Stimulated activated CD4-positive, alpha-beta T cell treated with anti-CD3 and anti-CD28 coated beads, Interleukin-15, amount 100 ng/mL, for 1 hour (primary cell): ENCODE data around the gene AKAP8.
A peak's percentile ranks its signal among the peaks of the same experiment; 100 is the strongest.
"Not testable (repeated sequence)": the region's sequence is repeated elsewhere in the genome, so short reads cannot be mapped to it uniquely, and the experiment has no call there.

Experiments
- DNase-seq, 2 donors: peaks; one replicate each; pipeline ENCODE4 v3.0.0-alpha.2; 2020; ENCODE audit warnings: low read depth in 1 of 2, low spot score in 1 of 2

AKAP8 gene

GRCh38 chr19:15404097-15404779, 24.7 kb upstream of the AKAP8 start:
- DNase-seq = no peak

GRCh38 chr19:15403151-15403531, 23.6 kb upstream of the AKAP8 start:
- DNase-seq = no peak

GRCh38 chr19:15402411-15403150, 23.0 kb upstream of the AKAP8 start:
- no peak for DNase-seq

- DNase-seq = no peak
Observed at GRCh38 chr19:15401397-15401710, 21.8 kb upstream of the AKAP8 start.

DNA sequence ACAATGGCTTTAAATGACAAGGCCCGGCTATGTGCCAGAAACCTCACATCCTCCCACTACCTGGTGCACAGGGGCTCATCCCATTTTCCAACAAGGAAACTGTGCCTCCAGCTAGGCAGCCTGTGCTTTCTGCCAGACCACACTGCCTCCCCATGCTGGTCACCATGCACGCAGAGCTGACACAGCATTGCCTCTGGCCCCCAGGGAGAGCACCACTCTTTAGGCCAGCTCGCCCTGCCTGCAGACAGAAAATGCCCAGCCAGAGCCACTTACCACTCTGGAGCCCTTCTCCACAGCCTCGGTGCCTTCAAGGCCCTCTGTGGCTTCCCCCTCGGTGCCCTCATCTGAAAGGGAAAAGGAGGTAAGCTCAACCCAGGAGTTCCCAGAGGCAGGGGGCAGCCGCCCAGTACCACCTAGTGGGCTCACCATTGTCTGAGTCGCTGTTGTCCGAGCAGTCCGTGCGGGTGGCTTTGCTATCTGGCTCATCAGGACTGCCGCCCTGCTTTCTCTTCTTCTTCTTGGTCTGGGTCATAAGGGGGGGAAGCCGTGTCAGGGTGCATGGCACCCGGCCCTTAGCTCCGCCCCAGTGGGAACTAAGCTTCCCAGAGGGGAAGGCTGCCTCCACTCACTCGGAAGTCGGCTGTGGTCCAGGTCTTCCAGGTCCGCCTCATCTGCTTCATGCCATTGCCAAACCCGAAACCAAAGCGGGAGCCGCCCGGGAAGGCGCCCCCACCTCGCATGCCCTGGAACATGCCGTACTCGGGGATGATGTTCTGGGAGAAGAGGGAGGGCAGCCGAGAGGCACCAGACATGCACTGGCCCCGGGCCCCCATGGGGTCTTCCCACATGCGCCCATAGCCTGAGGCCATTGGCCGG, 21.2 kb upstream of the AKAP8 start:
- DNase-seq = no peak

DNA sequence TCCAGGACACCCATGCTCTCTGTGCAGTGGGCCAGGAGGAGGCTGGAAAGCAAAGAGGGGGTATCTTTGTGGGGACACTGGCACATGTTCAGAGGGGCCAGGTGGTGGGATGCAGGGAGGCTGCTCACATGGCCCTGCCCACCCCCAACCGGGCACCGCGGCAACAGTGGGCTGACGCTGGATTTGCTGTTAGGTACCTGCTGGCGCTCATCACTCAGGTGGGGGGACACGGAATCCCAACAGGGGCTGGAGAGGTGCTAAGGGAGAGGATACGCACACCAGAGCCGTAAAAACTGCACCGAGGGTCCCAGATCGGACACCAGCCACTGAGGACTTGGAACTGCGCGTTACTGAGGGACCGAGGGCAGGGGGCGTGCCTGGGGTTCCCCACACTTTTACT, 20.0 kb upstream of the AKAP8 start:
- no peak for DNase-seq

DNA sequence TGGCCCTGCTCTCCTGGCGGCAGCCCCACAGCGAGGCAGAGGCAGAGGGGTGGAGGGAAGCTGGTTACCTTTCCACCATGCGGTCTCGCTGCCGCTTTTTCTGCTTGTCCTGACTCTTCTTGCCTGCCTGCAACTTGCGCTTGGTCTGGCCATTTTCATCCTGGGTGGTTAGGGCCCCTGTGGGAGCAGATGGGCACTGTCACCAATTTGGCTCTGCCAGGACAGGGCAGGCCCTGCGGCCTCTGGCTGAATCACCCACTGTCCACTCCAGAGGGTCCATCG, 19.6 kb upstream of the AKAP8 start:
- no peak for DNase-seq

GRCh38 chr19:15398501-15399233, 19.1 kb upstream of the AKAP8 start:
- DNase-seq = no peak

DNA sequence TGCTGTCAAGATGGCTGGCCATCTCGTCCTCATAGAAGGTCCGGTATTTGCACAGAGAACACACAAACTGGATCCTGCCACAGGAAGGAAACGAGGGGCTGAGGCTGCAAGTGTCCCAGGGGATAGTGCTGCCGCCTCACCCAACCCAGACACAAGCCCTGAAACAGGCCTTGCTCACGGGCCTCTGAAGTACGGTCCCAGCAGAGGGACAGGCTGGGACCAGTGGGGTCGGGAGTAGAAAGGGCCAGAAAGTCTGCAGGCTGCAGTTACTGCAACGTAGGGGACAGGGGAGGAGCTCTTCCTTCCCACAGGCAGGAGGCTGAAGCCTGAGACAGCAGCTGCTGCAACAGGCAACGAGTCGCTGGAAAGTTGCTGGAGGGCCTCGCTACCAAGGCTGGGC, 18.2 kb upstream of the AKAP8 start:
- no peak for DNase-seq

DNA sequence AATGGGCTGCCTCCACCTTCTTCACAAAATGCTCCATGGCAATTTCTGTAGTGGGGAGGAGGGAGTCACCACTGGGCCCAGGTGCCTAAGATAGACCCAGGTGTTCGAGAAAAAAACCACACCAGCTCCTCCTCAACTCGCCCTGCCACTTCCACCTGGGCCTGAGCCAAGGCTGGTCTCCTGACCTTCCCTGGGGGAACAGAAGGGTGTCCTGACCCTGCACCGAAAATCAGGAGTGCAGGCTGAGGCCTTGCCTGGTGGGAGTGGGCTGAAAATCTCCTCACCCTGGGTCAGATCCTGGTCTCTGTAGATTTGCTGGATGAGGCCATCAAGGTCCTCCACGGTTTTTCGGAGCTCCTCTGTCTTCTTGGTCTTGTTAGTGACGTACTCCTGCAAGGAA, 17.6 kb upstream of the AKAP8 start:
- no peak for DNase-seq

DNA sequence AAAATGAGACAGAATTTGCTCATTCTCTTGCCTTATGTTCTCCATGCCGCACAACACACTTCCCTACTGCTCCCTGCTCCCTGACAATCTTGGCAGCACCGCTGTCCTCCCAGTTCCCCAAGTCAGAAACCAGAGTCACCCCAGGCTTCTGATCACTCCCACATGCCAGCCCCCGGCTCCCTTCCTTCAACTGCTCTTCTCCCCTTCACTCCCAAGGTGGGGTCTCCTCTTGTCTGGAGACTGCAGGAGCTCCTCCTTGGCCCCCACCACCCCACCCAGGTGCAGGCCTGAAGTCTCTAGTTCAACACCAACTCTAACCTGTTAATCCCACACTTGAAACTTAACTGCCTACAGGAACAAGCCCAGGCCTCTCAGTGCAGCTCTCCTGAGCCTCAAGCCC, 16.8 kb upstream of the AKAP8 start:
- DNase-seq = no peak

DNA sequence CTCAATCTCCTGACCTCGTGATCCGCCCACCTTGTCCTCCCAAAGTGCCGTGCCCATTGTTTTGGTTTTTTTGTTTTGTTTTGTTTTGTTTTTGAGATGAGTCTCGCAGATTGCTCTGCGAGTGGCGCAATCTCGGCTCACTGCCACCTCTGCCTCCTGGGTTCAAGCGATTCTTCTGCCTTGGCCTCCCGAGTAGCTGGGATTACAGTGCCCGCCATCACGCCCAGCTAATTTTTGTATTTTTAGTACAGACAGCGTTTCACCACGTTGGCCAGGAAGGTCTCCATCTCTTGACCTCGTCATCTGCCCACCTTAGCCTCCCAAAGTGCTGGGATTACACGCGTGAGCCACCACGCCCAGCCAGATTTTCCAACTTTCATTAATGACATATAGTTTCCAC, 15.7 kb upstream of the AKAP8 start:
- not testable (repeated sequence) for DNase-seq

DNA sequence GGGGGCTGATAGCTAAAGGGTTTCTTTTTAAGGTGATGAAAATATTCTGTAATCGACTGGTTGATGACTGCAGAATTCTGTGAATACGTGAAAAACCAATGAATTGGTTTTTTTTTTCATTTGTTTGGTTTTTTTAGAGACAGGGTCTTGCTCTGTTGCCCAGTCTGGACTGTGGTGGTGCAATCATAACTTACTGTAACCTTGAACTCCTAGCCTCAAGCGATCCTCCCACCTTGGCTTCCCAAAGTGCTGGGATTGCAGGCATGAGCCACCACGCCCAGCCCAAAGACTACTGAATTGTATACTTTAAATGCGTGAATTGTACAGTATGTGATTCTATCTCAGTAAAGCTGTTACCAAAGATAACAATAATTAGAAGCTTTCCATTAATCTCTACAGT, 14.8 kb upstream of the AKAP8 start:
- no peak for DNase-seq

DNA sequence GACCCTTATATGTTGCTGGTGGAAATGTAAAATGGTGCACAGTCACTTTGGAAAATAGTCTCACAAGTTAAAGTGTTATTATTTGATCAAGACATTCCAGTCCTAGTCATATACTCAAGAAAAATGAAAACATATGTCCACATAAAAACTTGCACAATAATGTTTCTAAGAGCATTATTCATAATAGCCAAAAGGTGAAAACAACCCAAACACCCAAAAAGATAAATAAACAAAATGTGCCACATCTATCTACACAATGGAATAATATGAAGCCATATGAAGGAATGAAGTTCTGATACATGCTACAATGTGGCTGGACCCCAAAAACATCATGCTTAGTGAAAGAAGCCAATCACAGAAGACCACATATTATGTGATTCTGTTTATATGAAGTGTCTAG, 14.4 kb upstream of the AKAP8 start:
- no peak for DNase-seq

DNA sequence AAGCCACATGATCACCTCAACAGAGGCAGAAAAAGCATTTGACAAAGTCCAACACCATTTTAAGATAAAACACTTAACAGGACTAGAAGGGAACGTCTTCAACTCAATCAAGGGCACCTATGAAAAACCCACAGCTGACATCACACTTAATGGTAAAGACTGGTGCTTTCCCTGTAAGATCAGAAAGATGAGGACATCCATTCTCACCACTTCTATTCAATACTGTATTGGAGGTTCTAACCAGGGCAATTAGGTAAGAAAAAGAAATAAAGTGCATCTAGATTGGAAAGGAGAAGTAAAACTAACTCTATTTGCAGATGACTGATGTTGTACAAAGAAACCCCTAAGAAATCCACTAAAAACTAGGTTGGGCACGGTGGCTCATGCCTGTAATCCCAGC, 11.2 kb upstream of the AKAP8 start:
- DNase-seq = no peak

DNA sequence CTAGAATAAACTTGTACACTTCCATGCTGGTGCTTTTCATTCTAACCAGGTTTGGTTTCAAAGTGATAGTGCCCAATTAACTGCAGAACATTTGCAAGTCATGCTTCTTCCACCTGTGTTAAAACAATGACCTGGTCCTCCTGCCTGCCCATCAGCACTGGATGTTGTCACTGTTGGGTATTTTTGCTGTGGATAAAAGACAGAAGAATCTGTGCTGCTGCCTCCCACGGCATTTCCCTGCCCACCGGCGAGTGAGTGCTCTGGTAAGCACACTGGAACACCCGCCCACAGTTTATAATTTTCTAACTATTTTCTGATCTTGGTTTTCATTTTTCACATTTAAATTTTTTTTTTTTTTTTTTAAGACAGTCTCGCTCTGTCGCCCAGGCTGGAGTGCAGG, 2.3 kb upstream of the AKAP8 start:
- no peak for DNase-seq

- DNase-seq = no peak
Observed at GRCh38 chr19:15381429-15381828, 1.8 kb upstream of the AKAP8 start.

DNA sequence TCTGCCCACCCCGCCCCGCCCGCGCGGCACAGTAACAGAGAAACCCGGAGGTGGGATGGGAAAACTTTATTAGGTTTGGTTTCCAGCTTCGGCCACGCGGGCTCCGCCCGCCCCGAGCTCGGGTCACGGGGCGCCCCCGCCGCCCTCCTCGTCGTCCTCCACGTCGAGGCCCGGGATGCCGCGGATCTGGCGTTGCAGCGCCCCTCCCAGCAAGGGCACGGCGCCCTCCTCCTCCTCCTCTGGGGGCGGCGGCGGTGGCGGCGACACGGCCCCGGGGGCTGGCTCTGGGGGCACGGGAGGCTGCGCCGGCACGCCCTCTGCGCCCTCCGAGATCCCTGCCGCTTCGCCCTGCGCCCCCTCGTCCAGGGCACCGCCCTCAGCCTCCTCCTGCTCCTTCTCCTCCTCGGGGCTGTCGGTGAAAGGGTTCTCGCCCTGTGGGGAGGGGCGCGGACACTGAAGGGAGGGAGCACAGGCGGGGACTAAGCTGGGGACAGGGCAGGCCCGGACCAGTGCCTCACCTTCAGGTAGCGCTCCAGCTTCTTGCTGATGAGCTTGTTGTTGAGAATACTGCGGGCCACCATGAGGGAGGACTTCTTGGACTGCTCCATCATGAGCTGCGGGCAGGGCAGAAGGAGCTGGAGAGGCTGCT, 536 bp upstream of the AKAP8 start:
- DNase-seq = no peak

DNA sequence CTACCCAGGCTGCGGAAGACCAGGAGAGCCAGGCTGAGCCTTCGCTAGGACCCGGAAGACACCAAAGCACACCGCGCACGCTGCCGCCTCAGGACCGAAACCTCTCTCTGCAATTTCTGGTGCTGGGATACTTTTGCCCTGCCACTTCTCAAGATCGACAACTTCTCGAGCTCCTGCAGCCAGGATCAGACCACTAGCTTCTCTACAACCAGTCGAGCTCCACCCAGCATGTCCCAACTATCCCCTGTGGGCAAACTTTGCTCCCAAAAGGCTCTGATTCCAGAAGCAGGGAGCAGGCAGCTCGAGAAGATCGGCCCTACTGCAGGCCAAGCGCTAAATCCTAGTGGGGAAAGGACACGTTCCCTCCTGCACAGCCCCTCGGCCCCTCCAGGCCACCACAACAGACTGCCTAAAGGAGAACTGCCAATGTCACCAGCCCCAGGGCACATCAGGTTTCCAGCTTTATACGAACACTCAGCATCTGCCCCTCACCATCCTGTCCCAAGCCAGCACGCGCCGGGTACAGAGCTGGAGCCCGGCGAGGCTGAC, 979 bp downstream of the AKAP8 start:
- peak in 1 of 2 donors; percentile 26 for DNase-seq

DNA sequence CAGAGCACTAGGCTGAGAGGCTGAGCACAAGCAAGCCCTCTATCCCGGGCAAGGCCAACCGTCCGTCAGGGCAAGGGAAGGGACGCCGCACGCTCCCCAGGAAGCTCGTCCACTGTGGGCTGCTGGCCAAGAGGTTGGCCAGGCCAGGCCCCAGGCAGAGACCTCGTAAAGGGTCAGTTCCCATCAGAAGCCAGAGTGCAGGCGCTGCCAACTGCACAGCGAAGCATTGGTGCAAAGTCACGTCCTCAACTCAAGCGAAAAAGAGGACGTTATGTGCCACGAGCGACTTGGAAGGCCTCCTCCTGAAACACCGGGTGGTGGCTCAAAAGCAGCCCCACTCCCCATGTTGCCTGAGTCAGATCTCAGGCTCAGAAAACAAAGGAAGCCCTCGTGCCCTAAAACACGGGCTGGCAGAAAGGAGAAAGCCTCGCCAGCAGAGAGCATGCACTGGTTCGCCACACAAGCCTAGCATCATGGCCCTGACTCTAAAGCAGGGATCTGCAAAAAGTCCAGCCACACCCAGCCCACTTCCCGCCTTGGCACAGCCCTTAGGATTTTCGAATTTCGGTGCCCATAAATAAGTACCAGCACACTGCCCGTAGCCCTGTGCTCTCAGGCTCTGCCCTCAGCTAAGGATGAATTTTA, 4.7 kb downstream of the AKAP8 start:
- no peak for DNase-seq
